WTC11 (cell line): ENCODE data around the gene APOL2. TPM values are rescaled to one million over a fixed set of nuclear protein-coding genes. Genes with fewer than 3 reads are reported as not detected.

Experiments used
- ATAC-seq: fragments of 200-7000 bp; cut with Tn5 transposase; 2 replicates; pipeline ENCODE4 v1.10.0; 2021; ENCODE audit warnings: mild to moderate bottlenecking, moderate library complexity
- CTCF ChIA-PET: fragments of 300-600 bp; sonication (Branson Sonifier 250); formaldehyde crosslinking; loops from one replicate; lab custom pipeline; 2021; ENCODE audit warnings: antibody characterized with exemption; lab: Charles Lee
- POLR2A ChIA-PET: fragments of 350-600 bp; sonication (Branson Sonifier 250); formaldehyde crosslinking; loops from one replicate; lab custom pipeline; 2021; ENCODE audit warnings: antibody characterized with exemption; lab: Charles Lee
- DNase-seq: peaks from one replicate; pipeline ENCODE4 v3.0.0; 2021; ENCODE audit warnings: low spot score
- H3K27ac Mint-ChIP-seq: 2 replicates; pipeline ENCODE4 v1.8.0; 2021; ENCODE audit warnings: mixed read lengths
- H3K27me3 Mint-ChIP-seq: 2 replicates; pipeline ENCODE4 v1.8.0; 2021; ENCODE audit warnings: low read depth, mild to moderate bottlenecking, moderate library complexity, mixed read lengths
- H3K36me3 Mint-ChIP-seq: 2 replicates; pipeline ENCODE4 v1.8.0; 2021; ENCODE audit warnings: mixed read lengths
- H3K4me1 Mint-ChIP-seq: 2 replicates; pipeline ENCODE4 v1.8.0; 2022; ENCODE audit warnings: mixed read lengths
- H3K4me3 Mint-ChIP-seq: 2 replicates; pipeline ENCODE4 v1.8.0; 2021; ENCODE audit warnings: mild to moderate bottlenecking, moderate library complexity, mixed read lengths
- H3K9me3 Mint-ChIP-seq: 2 replicates; pipeline ENCODE4 v1.8.0; 2021; ENCODE audit warnings: mixed read lengths
- ATF1 ChIP-seq: sonication (generic); formaldehyde crosslinking; IDR thresholded peaks from 2 replicates; pipeline ENCODE4 v1.8.1; 2023; ENCODE audit warnings: mild to moderate bottlenecking, moderate library complexity, missing genetic modification reagents
- ELF4 ChIP-seq: sonication (generic); formaldehyde crosslinking; IDR thresholded peaks from 2 replicates; pipeline ENCODE4 v1.8.1; 2022; ENCODE audit warnings: low read depth, mild to moderate bottlenecking, moderate library complexity, missing genetic modification reagents
- EMX1 ChIP-seq: fragments of 250-450 bp; sonication (Bioruptor Pico); IDR thresholded peaks from 2 replicates; pipeline ENCODE4 v1.8.0; 2021; ENCODE audit warnings: mild to moderate bottlenecking
- JUN ChIP-seq: sonication (generic); formaldehyde crosslinking; IDR thresholded peaks from 2 replicates; pipeline ENCODE4 v1.8.0; 2023; ENCODE audit warnings: mild to moderate bottlenecking, missing genetic modification reagents
- RELA ChIP-seq: sonication (generic); formaldehyde crosslinking; IDR thresholded peaks from 2 replicates; pipeline ENCODE4 v1.8.1; 2022; ENCODE audit warnings: missing genetic modification reagents, mild to moderate bottlenecking, borderline replicate concordance
- SMAD3 ChIP-seq: sonication (generic); formaldehyde crosslinking; IDR thresholded peaks from 2 replicates; pipeline ENCODE4 v1.8.0; 2022; ENCODE audit warnings: missing genetic modification reagents, mild to moderate bottlenecking, borderline replicate concordance
- SP1 ChIP-seq: sonication (generic); formaldehyde crosslinking; conservative IDR thresholded peaks from 2 replicates; pipeline ENCODE4 v1.8.1; 2022; ENCODE audit warnings: missing genetic modification reagents
- TCF7 ChIP-seq: sonication (generic); formaldehyde crosslinking; IDR thresholded peaks from 2 replicates; pipeline ENCODE4 v1.8.0; 2022; ENCODE audit warnings: mild to moderate bottlenecking, low read depth, missing genetic modification reagents, moderate library complexity
- ZNF317 ChIP-seq: sonication (generic); formaldehyde crosslinking; IDR thresholded peaks from 2 replicates; pipeline ENCODE4 v1.8.1; 2023; ENCODE audit warnings: low read depth, mild to moderate bottlenecking, moderate library complexity, missing genetic modification reagents, borderline replicate concordance
- total RNA-seq: library from RNA; stranded (reverse); gene quantifications from 3 replicates; pipeline ENCODE4 v1.2.3, GENCODE V29; 2021
- TF ChIP-seq, protein P1 (sequence below): fragments of 250-450 bp; sonication (Bioruptor Pico); IDR thresholded peaks from 2 replicates; pipeline ENCODE4 v1.9.0; 2021; ENCODE audit warnings: mild to moderate bottlenecking, borderline replicate concordance
- TF ChIP-seq, protein P2 (sequence below): sonication (generic); formaldehyde crosslinking; IDR thresholded peaks from 2 replicates; pipeline ENCODE4 v1.8.0; 2023; ENCODE audit warnings: missing genetic modification reagents, mild to moderate bottlenecking, borderline replicate concordance
- TF ChIP-seq, protein P3 (sequence below): sonication (generic); formaldehyde crosslinking; IDR thresholded peaks from 2 replicates; pipeline ENCODE4 v1.8.1; 2023; ENCODE audit warnings: mild to moderate bottlenecking, missing genetic modification reagents, borderline replicate concordance
- TF ChIP-seq, protein P4 (sequence below): sonication (generic); formaldehyde crosslinking; IDR thresholded peaks from 2 replicates; pipeline ENCODE4 v1.8.0; 2022; ENCODE audit warnings: mild to moderate bottlenecking, missing genetic modification reagents
- TF ChIP-seq, protein P5 (sequence below): sonication (generic); formaldehyde crosslinking; IDR thresholded peaks from 2 replicates; pipeline ENCODE4 v1.8.0; 2022; ENCODE audit warnings: mild to moderate bottlenecking, missing genetic modification reagents

APOL2 gene
- total RNA-seq, 1 experiment from 2014 or later, result 11.2 TPM

DNA sequence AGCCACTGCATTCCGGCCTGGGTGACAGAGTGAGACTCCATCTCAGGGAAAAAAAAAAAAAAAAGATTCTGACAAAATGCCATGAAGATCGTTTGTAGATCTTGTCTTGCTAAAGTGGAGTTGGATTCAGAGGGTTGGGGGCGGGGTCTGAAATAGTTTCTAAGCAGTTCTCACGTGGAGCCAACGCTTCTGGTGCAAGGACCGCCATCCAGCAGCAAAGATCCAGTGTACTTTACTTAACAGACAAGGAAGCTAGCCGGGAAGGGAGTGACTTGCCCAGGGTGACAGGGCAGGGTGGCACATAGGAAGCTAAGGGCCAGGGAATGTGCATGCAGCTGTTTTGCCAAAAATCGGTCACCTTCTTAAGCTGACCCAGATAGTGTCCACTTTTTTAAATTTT lies 41.1 kb upstream of the APOL2 start:
- CTCF ChIA-PET, result interaction anchor here (0.6 to 1.9 kb wide), 6 partner anchors 19 to 206 kb away, joined by 3 to 5 read pairs (median 3); no protein-coding TSS in a partner anchor
- no peak for ATAC-seq
- Mint-ChIP-seq H3K36me3 (peaks cover 38% of the 10 kb centered on the region), H3K27ac (no peak overlapping the region), H3K4me3 (no peak overlapping the region), H3K4me1 (peaks cover 11% of the 10 kb centered on the region), H3K9me3 (no peaks in the 10 kb centered on the region), H3K27me3 (no peaks in the 10 kb centered on the region)
- TF ChIP-seq, protein P1, sequence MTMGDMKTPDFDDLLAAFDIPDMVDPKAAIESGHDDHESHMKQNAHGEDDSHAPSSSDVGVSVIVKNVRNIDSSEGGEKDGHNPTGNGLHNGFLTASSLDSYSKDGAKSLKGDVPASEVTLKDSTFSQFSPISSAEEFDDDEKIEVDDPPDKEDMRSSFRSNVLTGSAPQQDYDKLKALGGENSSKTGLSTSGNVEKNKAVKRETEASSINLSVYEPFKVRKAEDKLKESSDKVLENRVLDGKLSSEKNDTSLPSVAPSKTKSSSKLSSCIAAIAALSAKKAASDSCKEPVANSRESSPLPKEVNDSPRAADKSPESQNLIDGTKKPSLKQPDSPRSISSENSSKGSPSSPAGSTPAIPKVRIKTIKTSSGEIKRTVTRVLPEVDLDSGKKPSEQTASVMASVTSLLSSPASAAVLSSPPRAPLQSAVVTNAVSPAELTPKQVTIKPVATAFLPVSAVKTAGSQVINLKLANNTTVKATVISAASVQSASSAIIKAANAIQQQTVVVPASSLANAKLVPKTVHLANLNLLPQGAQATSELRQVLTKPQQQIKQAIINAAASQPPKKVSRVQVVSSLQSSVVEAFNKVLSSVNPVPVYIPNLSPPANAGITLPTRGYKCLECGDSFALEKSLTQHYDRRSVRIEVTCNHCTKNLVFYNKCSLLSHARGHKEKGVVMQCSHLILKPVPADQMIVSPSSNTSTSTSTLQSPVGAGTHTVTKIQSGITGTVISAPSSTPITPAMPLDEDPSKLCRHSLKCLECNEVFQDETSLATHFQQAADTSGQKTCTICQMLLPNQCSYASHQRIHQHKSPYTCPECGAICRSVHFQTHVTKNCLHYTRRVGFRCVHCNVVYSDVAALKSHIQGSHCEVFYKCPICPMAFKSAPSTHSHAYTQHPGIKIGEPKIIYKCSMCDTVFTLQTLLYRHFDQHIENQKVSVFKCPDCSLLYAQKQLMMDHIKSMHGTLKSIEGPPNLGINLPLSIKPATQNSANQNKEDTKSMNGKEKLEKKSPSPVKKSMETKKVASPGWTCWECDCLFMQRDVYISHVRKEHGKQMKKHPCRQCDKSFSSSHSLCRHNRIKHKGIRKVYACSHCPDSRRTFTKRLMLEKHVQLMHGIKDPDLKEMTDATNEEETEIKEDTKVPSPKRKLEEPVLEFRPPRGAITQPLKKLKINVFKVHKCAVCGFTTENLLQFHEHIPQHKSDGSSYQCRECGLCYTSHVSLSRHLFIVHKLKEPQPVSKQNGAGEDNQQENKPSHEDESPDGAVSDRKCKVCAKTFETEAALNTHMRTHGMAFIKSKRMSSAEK (CRISPR knock-in tag), result no peak
- TF ChIP-seq, protein P2, sequence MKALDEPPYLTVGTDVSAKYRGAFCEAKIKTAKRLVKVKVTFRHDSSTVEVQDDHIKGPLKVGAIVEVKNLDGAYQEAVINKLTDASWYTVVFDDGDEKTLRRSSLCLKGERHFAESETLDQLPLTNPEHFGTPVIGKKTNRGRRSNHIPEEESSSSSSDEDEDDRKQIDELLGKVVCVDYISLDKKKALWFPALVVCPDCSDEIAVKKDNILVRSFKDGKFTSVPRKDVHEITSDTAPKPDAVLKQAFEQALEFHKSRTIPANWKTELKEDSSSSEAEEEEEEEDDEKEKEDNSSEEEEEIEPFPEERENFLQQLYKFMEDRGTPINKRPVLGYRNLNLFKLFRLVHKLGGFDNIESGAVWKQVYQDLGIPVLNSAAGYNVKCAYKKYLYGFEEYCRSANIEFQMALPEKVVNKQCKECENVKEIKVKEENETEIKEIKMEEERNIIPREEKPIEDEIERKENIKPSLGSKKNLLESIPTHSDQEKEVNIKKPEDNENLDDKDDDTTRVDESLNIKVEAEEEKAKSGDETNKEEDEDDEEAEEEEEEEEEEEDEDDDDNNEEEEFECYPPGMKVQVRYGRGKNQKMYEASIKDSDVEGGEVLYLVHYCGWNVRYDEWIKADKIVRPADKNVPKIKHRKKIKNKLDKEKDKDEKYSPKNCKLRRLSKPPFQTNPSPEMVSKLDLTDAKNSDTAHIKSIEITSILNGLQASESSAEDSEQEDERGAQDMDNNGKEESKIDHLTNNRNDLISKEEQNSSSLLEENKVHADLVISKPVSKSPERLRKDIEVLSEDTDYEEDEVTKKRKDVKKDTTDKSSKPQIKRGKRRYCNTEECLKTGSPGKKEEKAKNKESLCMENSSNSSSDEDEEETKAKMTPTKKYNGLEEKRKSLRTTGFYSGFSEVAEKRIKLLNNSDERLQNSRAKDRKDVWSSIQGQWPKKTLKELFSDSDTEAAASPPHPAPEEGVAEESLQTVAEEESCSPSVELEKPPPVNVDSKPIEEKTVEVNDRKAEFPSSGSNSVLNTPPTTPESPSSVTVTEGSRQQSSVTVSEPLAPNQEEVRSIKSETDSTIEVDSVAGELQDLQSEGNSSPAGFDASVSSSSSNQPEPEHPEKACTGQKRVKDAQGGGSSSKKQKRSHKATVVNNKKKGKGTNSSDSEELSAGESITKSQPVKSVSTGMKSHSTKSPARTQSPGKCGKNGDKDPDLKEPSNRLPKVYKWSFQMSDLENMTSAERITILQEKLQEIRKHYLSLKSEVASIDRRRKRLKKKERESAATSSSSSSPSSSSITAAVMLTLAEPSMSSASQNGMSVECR (CRISPR knock-in tag), result no peak
- TF ChIP-seq SP1 (CRISPR knock-in tag) (no peak), EMX1 (CRISPR knock-in tag) (no peak), SMAD3 (CRISPR knock-in tag) (no peak), ZNF317 (CRISPR knock-in tag) (no peak), TCF7 (no peak), ATF1 (CRISPR knock-in tag) (no peak), RELA (CRISPR knock-in tag) (no peak), JUN (no peak), ELF4 (CRISPR knock-in tag) (no peak)
- TF ChIP-seq, protein P3, sequence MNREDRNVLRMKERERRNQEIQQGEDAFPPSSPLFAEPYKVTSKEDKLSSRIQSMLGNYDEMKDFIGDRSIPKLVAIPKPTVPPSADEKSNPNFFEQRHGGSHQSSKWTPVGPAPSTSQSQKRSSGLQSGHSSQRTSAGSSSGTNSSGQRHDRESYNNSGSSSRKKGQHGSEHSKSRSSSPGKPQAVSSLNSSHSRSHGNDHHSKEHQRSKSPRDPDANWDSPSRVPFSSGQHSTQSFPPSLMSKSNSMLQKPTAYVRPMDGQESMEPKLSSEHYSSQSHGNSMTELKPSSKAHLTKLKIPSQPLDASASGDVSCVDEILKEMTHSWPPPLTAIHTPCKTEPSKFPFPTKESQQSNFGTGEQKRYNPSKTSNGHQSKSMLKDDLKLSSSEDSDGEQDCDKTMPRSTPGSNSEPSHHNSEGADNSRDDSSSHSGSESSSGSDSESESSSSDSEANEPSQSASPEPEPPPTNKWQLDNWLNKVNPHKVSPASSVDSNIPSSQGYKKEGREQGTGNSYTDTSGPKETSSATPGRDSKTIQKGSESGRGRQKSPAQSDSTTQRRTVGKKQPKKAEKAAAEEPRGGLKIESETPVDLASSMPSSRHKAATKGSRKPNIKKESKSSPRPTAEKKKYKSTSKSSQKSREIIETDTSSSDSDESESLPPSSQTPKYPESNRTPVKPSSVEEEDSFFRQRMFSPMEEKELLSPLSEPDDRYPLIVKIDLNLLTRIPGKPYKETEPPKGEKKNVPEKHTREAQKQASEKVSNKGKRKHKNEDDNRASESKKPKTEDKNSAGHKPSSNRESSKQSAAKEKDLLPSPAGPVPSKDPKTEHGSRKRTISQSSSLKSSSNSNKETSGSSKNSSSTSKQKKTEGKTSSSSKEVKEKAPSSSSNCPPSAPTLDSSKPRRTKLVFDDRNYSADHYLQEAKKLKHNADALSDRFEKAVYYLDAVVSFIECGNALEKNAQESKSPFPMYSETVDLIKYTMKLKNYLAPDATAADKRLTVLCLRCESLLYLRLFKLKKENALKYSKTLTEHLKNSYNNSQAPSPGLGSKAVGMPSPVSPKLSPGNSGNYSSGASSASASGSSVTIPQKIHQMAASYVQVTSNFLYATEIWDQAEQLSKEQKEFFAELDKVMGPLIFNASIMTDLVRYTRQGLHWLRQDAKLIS (CRISPR knock-in tag), result no peak
- TF ChIP-seq, protein P4, sequence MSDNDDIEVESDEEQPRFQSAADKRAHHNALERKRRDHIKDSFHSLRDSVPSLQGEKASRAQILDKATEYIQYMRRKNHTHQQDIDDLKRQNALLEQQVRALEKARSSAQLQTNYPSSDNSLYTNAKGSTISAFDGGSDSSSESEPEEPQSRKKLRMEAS (CRISPR knock-in tag), result no peak
- TF ChIP-seq, protein P5, sequence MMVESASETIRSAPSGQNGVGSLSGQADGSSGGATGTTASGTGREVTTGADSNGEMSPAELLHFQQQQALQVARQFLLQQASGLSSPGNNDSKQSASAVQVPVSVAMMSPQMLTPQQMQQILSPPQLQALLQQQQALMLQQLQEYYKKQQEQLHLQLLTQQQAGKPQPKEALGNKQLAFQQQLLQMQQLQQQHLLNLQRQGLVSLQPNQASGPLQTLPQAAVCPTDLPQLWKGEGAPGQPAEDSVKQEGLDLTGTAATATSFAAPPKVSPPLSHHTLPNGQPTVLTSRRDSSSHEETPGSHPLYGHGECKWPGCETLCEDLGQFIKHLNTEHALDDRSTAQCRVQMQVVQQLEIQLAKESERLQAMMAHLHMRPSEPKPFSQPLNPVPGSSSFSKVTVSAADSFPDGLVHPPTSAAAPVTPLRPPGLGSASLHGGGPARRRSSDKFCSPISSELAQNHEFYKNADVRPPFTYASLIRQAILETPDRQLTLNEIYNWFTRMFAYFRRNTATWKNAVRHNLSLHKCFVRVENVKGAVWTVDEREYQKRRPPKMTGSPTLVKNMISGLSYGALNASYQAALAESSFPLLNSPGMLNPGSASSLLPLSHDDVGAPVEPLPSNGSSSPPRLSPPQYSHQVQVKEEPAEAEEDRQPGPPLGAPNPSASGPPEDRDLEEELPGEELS (CRISPR knock-in tag), result no peak
- DNase-seq, result no peak
- POLR2A ChIA-PET, result no interaction called here
